Ectodermal cell (in vitro differentiated cells): Measurements from ENCODE around the gene ARL15.

Experiments used
- H3K27ac ChIP-seq: 2 replicates; pipeline ENCODE4 v1.7.0; 2013; ENCODE audit warnings: mild to moderate bottlenecking, low read depth, low read length; ENCODE audit not compliant: insufficient read depth, poor library complexity, severe bottlenecking
- H3K27me3 ChIP-seq: 2 replicates; pipeline ENCODE4 v1.7.0; 2013; ENCODE audit warnings: mild to moderate bottlenecking, low read length; ENCODE audit not compliant: insufficient read depth, control insufficient read depth, poor library complexity, severe bottlenecking
- H3K36me3 ChIP-seq: one replicate; pipeline ENCODE4 v1.7.0; 2013; ENCODE audit warnings: low read length; ENCODE audit not compliant: control insufficient read depth, insufficient read depth
- H3K4me1 ChIP-seq: one replicate; pipeline ENCODE4 v1.7.0; 2013; ENCODE audit warnings: low read length; ENCODE audit not compliant: control insufficient read depth, insufficient read depth
- H3K4me3 ChIP-seq: 2 replicates; pipeline ENCODE4 v1.7.0; 2013; ENCODE audit warnings: low read depth, low read length, control low read depth; ENCODE audit not compliant: insufficient read depth
- H3K9me3 ChIP-seq: 2 replicates; pipeline ENCODE4 v1.7.0; 2013; ENCODE audit warnings: mild to moderate bottlenecking, low read length, moderate library complexity; ENCODE audit not compliant: control insufficient read depth
- WGBS, 2 experiments: methylation state at CpG; one replicate each; pipeline ENCODE4 v1.1.7; 2013; ENCODE audit warnings: missing lambda C conversion rate in 2 of 2; 5-methylcytosine and 5-hydroxymethylcytosine counted together

ARL15 gene

DNA sequence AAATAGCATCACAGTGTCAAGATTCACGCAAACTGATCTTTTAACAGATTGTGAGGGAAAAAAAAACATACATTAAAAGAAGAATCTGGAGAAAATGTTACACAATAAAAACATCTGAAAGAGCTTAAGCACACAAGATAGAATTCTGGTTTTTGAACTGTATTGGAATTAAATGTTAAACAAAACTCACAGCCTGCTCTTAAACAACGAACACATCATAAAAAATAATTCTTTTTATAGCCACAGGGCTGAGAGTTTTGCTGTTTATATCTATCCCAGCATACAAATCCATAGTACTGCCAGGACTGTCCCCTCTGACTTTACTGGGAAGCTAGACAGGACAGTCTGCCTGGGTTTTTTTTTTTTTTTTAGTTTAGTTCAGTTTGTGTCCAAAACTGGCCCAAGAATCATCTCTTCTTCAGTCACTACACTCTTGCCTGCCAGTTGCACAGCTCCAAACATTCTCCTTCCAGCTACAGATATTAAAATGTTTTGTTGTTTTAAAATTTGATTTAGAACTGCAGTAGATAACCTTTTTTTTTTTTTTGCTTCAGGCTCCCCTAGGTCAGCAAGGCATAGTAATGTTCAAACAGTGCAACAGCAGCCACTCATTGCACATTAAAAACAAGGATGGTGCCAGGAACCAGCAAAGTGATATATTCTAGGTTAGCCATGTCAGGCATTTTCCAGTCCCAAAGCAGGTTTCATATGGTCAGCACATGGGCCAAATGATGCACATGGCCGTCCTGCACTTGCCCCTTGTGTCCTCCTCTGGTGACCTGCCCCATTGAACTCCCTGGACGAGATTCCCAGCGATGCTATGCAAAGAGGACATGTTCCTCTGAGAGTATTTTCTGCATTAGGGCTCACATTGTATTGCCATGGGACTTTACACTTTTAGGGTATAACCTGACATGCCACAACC, 173.6 kb downstream of the ARL15 start:
- 94 to 95% methylated on average over 3 to 5 of the region's 5 CpGs for WGBS, 2 experiments
- no peaks in the 10 kb centered on the region for H3K9me3 ChIP-seq

GRCh38 chr5:54135042-54135441, 175.3 kb downstream of the ARL15 start:
- H3K9me3 ChIP-seq = no peaks in the 10 kb centered on the region
- WGBS, 2 experiments = 100% methylated on average over 1 to 2 of the region's 2 CpGs
- no peaks in the 10 kb centered on the region for H3K27me3 ChIP-seq
- no peak overlapping the region for H3K4me3 ChIP-seq
- no peaks in the 10 kb centered on the region for H3K4me1 ChIP-seq
- no peak overlapping the region for H3K27ac ChIP-seq
- no peaks in the 10 kb centered on the region for H3K36me3 ChIP-seq

More for the DNA sequence above, 173.6 kb downstream of the ARL15 start:
- H3K36me3 ChIP-seq = no peaks in the 10 kb centered on the region
- H3K4me1 ChIP-seq = no peaks in the 10 kb centered on the region
- H3K27me3 ChIP-seq = no peaks in the 10 kb centered on the region
- no peak overlapping the region for H3K27ac ChIP-seq
- H3K4me3 ChIP-seq = no peak overlapping the region

DNA sequence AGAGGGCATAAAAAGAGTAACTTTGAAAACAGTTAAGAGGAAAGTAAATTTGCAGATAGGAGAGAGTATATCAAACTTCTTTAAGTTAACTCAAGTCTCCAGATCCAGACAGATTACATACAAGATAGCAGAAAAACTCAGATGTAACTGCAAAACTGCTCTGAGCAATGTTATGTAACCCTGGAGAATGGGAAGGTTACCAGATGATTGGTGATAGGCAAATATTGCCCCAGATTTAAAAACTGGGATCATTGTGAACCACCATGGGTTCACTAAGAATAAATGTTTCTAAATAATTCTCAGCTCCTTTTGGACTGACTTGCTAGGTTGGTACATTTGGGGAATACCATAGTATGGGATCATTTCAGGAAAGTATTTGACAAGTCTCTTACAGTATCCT, 176.5 kb downstream of the ARL15 start:
- Histone ChIP-seq H3K27ac (no peak overlapping the region), H3K27me3 (no peaks in the 10 kb centered on the region), H3K4me1 (no peaks in the 10 kb centered on the region), H3K4me3 (no peak overlapping the region), H3K9me3 (no peaks in the 10 kb centered on the region), H3K36me3 (no peaks in the 10 kb centered on the region)

DNA sequence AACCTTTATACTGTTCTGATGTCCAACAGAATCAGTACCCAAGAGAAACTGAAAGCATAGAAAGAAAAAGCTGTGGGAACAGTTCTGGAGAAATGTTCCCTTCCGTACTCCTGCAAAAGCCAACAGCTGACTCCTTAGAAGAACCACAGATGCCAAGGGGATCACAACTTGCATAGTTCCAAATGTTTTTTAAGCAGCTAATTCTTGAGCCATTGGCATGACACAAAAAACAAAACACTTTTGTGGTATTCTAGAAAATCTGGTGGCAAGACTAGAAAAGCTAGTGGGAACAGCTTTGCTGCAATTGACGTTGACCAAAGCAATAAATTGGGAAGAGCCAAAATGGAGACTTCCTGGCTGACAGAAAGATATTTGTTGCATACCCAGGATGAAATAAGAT, 189.9 kb downstream of the ARL15 start:
- H3K4me1 ChIP-seq = no peaks in the 10 kb centered on the region
- H3K36me3 ChIP-seq = no peaks in the 10 kb centered on the region
- no peaks in the 10 kb centered on the region for H3K27me3 ChIP-seq
- no peak overlapping the region for H3K4me3 ChIP-seq
- H3K27ac ChIP-seq = no peak overlapping the region
- no peaks in the 10 kb centered on the region for H3K9me3 ChIP-seq
- WGBS, 2 experiments = 96 to 97% methylated on average over 2 of the region's 2 CpGs

DNA sequence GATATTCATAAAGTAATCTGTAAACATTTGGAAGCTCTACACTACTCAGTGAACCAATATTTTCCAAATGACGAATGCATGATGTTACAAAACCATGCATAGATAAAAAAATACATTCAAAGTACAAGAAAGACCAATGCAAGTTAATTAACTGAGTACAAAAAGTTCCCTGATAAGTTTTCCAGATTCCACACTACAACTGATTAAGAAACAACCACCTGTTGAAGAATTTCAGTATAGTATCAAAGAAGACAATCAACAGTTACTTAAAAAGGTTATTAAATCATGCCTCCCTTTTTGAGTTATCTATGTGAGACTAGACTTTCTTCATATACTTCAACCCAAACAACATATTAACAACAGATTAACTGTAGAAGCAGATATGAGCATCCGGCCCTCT, 192.4 kb downstream of the ARL15 start:
- H3K4me1 ChIP-seq = no peaks in the 10 kb centered on the region
- H3K36me3 ChIP-seq = no peaks in the 10 kb centered on the region
- no peak overlapping the region for H3K4me3 ChIP-seq
- no peak overlapping the region for H3K27ac ChIP-seq
- 90 to 92% methylated on average over 2 of the region's 2 CpGs for WGBS, 2 experiments
- H3K9me3 ChIP-seq = no peaks in the 10 kb centered on the region
- no peaks in the 10 kb centered on the region for H3K27me3 ChIP-seq

DNA sequence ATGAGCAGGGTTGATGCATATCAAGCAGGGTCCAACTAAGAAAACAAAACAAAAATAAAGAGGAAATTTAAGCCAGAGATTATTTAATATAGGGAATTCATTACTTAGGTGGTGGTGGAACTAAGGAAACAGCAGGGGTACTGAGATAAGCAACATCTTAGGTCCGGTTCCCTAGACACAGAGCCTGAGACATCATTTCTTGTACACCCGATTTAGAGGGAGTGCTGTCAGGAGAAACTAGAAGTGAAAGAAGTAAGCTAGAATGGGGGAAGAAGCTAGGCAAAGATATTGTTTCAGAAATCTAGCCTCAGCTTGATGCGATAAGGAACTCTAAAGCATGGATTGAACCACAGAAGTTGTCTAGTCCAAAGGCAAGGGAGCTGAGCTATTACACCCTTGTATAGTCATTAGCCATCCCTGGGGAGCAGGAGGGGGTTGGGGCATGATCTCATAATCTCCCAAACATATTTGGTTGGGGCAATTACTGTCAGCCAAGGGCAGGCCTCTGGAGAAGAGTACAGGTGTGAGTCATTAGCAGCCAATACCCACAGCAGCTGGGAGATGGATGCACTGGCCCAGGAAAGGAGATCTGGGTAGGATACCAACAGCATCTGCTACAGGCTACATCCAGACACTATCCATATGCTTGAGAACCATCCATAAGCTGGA, 194.5 kb downstream of the ARL15 start:
- Histone ChIP-seq H3K27ac (no peak overlapping the region), H3K9me3 (no peaks in the 10 kb centered on the region), H3K4me3 (no peak overlapping the region), H3K36me3 (no peaks in the 10 kb centered on the region), H3K4me1 (no peaks in the 10 kb centered on the region), H3K27me3 (no peaks in the 10 kb centered on the region)
- 97% methylated on average over 3 of the region's 3 CpGs for WGBS, 2 experiments

GRCh38 chr5:54113060-54113459, 197.3 kb downstream of the ARL15 start:
- no peak overlapping the region for H3K4me3 ChIP-seq
- H3K27me3 ChIP-seq = no peaks in the 10 kb centered on the region
- WGBS, 2 experiments = 78 to 86% methylated on average over 5 of the region's 5 CpGs
- H3K4me1 ChIP-seq = no peaks in the 10 kb centered on the region
- H3K9me3 ChIP-seq = no peaks in the 10 kb centered on the region
- H3K36me3 ChIP-seq = no peaks in the 10 kb centered on the region
- no peak overlapping the region for H3K27ac ChIP-seq

- no peaks in the 10 kb centered on the region for H3K27me3 ChIP-seq
- no peaks in the 10 kb centered on the region for H3K9me3 ChIP-seq
- no peaks in the 10 kb centered on the region for H3K36me3 ChIP-seq
- H3K4me1 ChIP-seq = no peaks in the 10 kb centered on the region
- WGBS, 2 experiments = 100% methylated on average over 1 of the region's 1 CpG; no CpG with 5 or more reads in 1 of the 2 experiments
- H3K27ac ChIP-seq = no peak overlapping the region
- no peak overlapping the region for H3K4me3 ChIP-seq
These were observed 200.6 kb downstream of the ARL15 start for GRCh38 chr5:54109626-54110330.

DNA sequence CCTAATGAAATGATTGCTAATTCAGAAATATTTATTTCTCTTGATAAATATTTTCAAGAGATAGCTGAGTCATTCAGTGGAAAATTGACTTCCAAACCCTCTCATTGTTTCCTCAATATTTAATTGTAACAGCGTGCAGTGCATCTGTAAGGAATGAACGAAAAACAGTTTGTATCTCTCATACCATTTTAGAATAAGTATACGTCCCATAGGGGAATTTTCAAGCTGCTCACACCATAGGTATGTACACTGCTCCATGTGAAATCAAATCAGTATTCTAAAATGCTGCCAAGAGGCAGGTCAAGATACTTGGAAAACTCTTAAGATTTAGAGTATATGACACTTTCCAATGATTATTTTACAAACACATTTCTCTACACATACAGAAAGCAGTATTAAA, 202.2 kb downstream of the ARL15 start:
- Histone ChIP-seq H3K4me3 (no peak overlapping the region), H3K36me3 (no peaks in the 10 kb centered on the region), H3K9me3 (no peaks in the 10 kb centered on the region), H3K27me3 (no peaks in the 10 kb centered on the region), H3K27ac (no peak overlapping the region), H3K4me1 (no peaks in the 10 kb centered on the region)
- 96 to 100% methylated on average over 3 of the region's 3 CpGs for WGBS, 2 experiments

GRCh38 chr5:54103871-54104270, 206.5 kb downstream of the ARL15 start:
- no peaks in the 10 kb centered on the region for H3K4me1 ChIP-seq
- 76 to 78% methylated on average over 1 of the region's 1 CpG for WGBS, 2 experiments
- H3K9me3 ChIP-seq = no peaks in the 10 kb centered on the region
- H3K27me3 ChIP-seq = no peaks in the 10 kb centered on the region
- no peak overlapping the region for H3K4me3 ChIP-seq
- H3K36me3 ChIP-seq = no peaks in the 10 kb centered on the region
- no peak overlapping the region for H3K27ac ChIP-seq
